HG02870 (cell line): ENCODE measurements around the gene VCY1B.
"Not testable (repeated sequence)": the region's sequence is repeated elsewhere in the genome, so short reads cannot be mapped to it uniquely, and the experiment has no call there.

Experiments
- ATAC-seq: cut with Tn5 transposase; IDR thresholded peaks from one replicate; pipeline ENCODE4 v1.9.1; 2021; ENCODE audit warnings: mild to moderate bottlenecking, moderate library complexity; ENCODE audit not compliant: unreplicated experiment

Gene VCY1B

DNA sequence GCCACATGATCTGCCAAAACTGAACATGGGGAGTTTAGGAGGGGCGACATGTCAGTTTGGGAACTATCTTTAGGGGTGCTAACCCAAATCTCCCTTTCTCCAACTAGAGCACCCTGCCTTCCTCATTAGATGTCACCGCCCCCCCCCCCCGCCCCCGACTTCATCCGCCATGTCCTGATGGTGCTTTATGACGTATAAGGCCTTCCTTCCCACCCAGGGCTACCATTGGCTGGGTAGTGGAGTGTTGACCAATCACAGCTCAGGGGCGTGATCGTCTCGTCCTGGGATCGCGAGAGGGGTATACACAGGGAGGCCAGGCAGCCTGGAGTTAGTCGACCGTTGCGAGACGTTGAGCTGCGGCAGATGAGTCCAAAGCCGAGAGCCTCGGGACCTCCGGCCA lies at the start of gene VCY1B:
TSS of gene VCY1B (plus strand) at position 301 of the 400 bp plus-strand sequence. CDS start at position 364, 63 bp downstream.
- ATAC-seq: not testable (repeated sequence)

DNA sequence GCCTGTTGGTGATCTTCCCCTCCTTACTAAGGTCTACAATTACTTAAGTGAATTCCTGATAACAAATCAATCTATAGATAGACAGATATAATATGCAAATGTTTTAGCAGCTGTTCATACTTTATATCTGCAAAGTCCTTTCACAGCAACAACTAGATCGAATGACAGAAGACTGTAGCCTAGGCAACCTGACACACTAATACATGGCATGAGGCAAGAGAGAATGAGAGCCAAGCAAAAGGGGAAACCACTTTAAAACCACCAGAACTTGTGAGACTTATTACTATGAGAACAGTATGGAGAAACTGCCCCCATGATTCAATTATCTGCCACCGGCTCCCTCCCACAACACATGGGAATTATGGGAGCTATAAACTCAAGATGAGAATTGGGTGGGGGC lies 44.1 kb upstream of the VCY1B start:
- ATAC-seq: not testable (repeated sequence)

DNA sequence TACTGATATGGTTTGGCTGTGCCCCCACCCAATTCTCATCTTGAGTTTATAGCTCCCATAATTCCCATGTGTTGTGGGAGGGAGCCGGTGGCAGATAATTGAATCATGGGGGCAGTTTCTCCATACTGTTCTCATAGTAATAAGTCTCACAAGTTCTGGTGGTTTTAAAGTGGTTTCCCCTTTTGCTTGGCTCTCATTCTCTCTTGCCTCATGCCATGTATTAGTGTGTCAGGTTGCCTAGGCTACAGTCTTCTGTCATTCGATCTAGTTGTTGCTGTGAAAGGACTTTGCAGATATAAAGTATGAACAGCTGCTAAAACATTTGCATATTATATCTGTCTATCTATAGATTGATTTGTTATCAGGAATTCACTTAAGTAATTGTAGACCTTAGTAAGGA lies 25.6 kb upstream of the VCY1B start:
- not testable (repeated sequence) for ATAC-seq

DNA sequence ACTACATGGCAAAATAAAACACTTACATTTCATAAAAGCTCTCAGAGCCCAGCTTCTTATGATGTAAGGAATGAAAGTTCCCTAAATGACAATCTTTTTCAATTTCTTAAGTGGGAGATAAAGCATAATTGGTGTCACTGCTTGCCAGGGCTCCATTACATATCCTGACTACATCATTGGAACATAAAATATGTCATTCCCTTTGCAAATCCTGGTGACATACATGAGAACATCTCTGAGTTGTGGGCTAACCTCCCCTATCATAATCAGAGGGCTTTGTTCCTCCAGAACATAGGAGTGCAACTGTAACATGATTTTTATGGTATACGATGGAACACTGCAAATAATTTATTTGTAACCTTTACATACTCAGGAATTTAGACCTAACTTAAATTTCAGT lies 29.9 kb downstream of the VCY1B start:
- ATAC-seq: no peak
